Measurements from ENCODE around the gene KCNJ1. TPM values are rescaled to one million over a fixed set of nuclear protein-coding genes. Genes with fewer than 3 reads are reported as not detected.

KCNJ1 gene
- total and polyA plus RNA-seq, 9 of the 15 experiments (the other 6 are each of a cell fraction or from before 2014, with no cell fraction given): not detected

DNA sequence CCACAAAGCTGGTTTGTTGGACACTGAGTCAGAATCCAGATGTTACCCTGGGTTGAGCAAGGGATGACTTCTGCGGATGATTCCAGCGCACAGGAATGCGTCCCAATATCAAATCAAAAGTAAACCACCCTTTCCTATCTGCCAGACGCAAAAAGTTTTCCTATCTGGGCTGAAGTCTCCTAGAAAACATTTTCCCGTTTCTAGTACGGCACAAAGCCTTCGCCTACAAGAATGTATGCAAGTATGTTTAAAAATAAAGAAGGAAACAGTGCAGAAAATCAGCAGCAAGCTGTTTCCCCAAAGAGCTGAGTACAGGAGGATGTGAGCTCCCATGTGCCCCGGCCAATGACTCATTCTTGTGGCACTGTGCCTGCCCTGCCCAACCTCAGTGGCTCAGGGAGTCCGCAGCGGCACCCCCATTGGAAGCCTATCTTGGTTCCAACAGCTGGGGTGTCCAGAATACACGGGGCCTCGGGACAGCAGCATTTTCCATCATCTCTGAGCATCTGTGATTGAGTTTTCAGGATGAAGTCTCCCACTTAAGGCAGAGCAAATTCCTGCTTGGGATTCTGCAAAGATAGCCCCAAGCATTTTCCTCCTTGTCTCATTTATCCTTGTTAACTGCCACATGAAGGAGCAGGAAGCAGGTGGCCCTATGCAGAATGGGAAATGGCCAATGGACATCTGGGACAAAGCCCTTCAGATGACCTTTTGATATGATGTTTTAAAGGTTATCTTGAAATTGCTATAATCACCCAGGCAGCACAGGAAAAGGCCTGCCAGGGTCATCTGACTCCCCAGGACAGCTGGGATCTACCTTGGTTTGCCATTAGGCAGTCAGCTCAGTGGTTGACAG is 41.5 kb upstream of the KCNJ1 start:
- FAIRE-seq: no peak
- H4K20me1 ChIP-seq (replicated peaks; ENCODE audit: control insufficient read depth, insufficient read depth, low read length): no peaks in the 10 kb centered on the region; the same call in 1 of the 2 replicates
- H3K4me2 ChIP-seq (ENCODE audit: insufficient read depth, low read length): no peak overlapping the region
- no peaks in the 10 kb centered on the region for H3K36me3 ChIP-seq (ENCODE audit: control insufficient read depth, insufficient read depth, low read length)
- WGBS (ENCODE audit: insufficient coverage, low coverage, missing lambda C conversion rate): 2% methylated on average over 12 of the region's 12 CpGs
- H3K4me3 ChIP-seq: no peak overlapping the region
- no peak overlapping the region for H3K27ac ChIP-seq (ENCODE audit: extremely low read depth, low read depth, low read length)
- POLR2A ChIA-PET: no interaction called here
- H3K9ac ChIP-seq (ENCODE audit: insufficient read depth in 1 of 2, low read depth in 2 of 2, low read length in 2 of 2): no peak overlapping the region
- no peaks in the 10 kb centered on the region for H3K9me3 ChIP-seq (replicated peaks; ENCODE audit: control insufficient read depth, insufficient read depth, low read depth, low read length)
- H3K4me1 ChIP-seq (replicated peaks in 1 of 2; ENCODE audit: control insufficient read depth in 2 of 2, insufficient read depth in 2 of 2, low read length in 2 of 2): 0 out of 5 replicates have a peak, but pooled peaks cover 0 to 4% of the 10 kb centered on the region in 2 experiments
- no peaks in the 10 kb centered on the region for H3K9me1 ChIP-seq (ENCODE audit: control insufficient read depth, insufficient read depth, low read length)
- H2AFZ ChIP-seq (ENCODE audit: low read depth, low read length): no peak overlapping the region
- DNase-seq (ENCODE audit: extremely low read depth in 1 of 4, low spot score in 3 of 4): no peak
- H3K79me2 ChIP-seq (ENCODE audit: control insufficient read depth, insufficient read depth, low read length): no peaks in the 10 kb centered on the region
- no peak for ATAC-seq
- no TSS peak for BruUV-seq (replicated peaks)
- intact Hi-C loops (cut with micrococcal nuclease): no loop called here
- CTCF ChIA-PET (ENCODE audit: low intra/inter-chr PET ratio): no interaction called here
- H3K27me3 ChIP-seq (ENCODE audit: control insufficient read depth in 2 of 2, insufficient read depth in 2 of 2, low read length in 2 of 2): peaks cover 2 to 22% of the 10 kb centered on the region in 2 experiments; a peak in 4 of 5 replicates
- in situ Hi-C loops (cut with MboI): no loop called here
- no peak for TF ChIP-seq CBX8 (IDR thresholded peaks at IDR 0.05; ENCODE audit: borderline replicate concordance, extremely low read depth, low read depth, low read length, poor library complexity, severe bottlenecking)
- no peak for TF ChIP-seq PTRF (tag; IDR thresholded peaks at IDR 0.05)
- no peak for TF ChIP-seq RBBP5 (IDR thresholded peaks at IDR 0.05; ENCODE audit: borderline replicate concordance, insufficient read depth, low read length, poor library complexity, severe bottlenecking)
- TF ChIP-seq ZFP30 (CRISPR knock-in tag; IDR thresholded peaks at IDR 0.05; ENCODE audit: borderline replicate concordance): no peak
- TF ChIP-seq POLR2H (tag; IDR thresholded peaks at IDR 0.05; ENCODE audit: low read depth): no peak
- no peak for TF ChIP-seq EP300 (IDR thresholded peaks at IDR 0.05; ENCODE audit: low read length)
- TF ChIP-seq XRCC3 (IDR thresholded peaks at IDR 0.05): no peak
- TF ChIP-seq, protein P1, sequence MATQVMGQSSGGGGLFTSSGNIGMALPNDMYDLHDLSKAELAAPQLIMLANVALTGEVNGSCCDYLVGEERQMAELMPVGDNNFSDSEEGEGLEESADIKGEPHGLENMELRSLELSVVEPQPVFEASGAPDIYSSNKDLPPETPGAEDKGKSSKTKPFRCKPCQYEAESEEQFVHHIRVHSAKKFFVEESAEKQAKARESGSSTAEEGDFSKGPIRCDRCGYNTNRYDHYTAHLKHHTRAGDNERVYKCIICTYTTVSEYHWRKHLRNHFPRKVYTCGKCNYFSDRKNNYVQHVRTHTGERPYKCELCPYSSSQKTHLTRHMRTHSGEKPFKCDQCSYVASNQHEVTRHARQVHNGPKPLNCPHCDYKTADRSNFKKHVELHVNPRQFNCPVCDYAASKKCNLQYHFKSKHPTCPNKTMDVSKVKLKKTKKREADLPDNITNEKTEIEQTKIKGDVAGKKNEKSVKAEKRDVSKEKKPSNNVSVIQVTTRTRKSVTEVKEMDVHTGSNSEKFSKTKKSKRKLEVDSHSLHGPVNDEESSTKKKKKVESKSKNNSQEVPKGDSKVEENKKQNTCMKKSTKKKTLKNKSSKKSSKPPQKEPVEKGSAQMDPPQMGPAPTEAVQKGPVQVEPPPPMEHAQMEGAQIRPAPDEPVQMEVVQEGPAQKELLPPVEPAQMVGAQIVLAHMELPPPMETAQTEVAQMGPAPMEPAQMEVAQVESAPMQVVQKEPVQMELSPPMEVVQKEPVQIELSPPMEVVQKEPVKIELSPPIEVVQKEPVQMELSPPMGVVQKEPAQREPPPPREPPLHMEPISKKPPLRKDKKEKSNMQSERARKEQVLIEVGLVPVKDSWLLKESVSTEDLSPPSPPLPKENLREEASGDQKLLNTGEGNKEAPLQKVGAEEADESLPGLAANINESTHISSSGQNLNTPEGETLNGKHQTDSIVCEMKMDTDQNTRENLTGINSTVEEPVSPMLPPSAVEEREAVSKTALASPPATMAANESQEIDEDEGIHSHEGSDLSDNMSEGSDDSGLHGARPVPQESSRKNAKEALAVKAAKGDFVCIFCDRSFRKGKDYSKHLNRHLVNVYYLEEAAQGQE (IDR thresholded peaks at IDR 0.05; ENCODE audit: borderline replicate concordance): no peak
- TF ChIP-seq, protein P1 (CRISPR knock-in tag; IDR thresholded peaks at IDR 0.05; ENCODE audit: low read depth): no peak
